Spleen (tissue), 7 donors: ENCODE data around the gene ZNF777.

ENCODE experiments used
- POLR2A ChIP-seq, 3 donors: fragments of 450-650 bp; IDR thresholded peaks; one replicate each; pipeline ENCODE4 v1.5.1; 2017; ENCODE audit warnings: antibody characterized with exemption in 3 of 3, mild to moderate bottlenecking in 1 of 3
- POLR2AphosphoS5 ChIP-seq, 3 donors: sonication (generic); formaldehyde crosslinking; IDR thresholded peaks; one replicate each; pipeline ENCODE4 v1.5.1; 2017; ENCODE audit warnings: antibody characterized with exemption in 3 of 3
- TF ChIP-seq, protein P1 (sequence below), 11 experiments: fragments of 200-600 bp in 7 of 11; fragments of 450-650 bp in 4 of 11; sonication (generic) in 4 of 11; IDR thresholded peaks in 8 of 11; conservative IDR thresholded peaks in 3 of 11; 1 replicate in 7 of 11; 2 replicates in 4 of 11; pipeline versions ENCODE4 v1.4.0 to v1.8.0; 2016 to 2021; ENCODE audit warnings: antibody characterized with exemption in 11 of 11, inconsistent platforms in 4 of 11, mild to moderate bottlenecking in 1 of 11
- donor health status: DM: no; HTN: no; CAD: no; lungs with moderate emphysema.
- donor health status: DM: no; HTN: no; CAD: no.
- donor health status: DM: no; HTN: no; CAD: no.

DNA sequence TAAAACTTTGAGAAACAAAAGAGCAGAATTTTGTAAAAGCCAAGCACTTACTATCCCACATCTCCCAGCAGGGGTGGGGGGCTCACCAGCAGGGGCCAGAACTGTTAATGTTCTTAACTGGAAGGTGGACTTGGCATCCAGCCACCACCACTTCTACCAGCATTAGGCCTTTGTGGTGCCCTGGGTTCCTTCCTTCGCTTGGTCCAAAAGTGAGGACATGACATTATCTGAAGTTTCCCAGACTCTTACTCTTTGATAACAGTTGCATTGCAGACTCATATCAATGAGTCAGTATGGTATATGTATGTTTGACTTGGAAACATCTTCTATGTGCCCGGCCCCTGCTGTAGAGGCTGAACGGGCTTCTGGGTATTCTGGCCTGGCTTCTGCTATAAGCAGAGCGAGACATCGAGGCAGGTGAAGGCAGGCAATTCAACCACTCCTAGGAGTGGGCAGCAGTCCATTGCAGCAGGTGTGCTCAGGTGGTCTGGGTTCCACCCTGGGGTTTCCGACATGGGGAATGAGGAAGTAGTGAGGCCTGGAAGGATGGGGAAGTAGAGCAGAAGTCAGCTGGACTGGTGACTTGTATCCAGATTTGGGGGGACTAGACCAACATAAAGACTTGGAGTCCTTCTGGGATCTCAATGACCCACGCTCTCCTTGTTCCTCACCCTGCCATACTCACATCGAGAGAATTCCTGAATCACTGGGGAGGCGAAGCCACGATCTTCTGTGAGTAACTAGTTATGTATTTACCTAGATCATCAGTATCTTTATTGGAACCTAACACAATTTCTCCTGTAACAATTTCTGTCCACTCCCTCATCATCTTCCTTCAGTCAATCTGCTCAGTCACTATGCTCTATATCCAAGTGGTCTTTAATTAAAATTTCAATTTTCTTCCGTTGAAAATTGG is 4.1 kb downstream of the ZNF777 start:
- TF ChIP-seq POLR2A (IDR thresholded peaks at IDR 0.05) (no peak), POLR2AphosphoS5 (IDR thresholded peaks at IDR 0.05) (no peak)
- TF ChIP-seq, protein P1, sequence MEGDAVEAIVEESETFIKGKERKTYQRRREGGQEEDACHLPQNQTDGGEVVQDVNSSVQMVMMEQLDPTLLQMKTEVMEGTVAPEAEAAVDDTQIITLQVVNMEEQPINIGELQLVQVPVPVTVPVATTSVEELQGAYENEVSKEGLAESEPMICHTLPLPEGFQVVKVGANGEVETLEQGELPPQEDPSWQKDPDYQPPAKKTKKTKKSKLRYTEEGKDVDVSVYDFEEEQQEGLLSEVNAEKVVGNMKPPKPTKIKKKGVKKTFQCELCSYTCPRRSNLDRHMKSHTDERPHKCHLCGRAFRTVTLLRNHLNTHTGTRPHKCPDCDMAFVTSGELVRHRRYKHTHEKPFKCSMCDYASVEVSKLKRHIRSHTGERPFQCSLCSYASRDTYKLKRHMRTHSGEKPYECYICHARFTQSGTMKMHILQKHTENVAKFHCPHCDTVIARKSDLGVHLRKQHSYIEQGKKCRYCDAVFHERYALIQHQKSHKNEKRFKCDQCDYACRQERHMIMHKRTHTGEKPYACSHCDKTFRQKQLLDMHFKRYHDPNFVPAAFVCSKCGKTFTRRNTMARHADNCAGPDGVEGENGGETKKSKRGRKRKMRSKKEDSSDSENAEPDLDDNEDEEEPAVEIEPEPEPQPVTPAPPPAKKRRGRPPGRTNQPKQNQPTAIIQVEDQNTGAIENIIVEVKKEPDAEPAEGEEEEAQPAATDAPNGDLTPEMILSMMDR (IDR thresholded peaks at IDR 0.05 in 8 of 11, conservative IDR thresholded peaks at IDR 0.05 in 3 of 11) = no peak
